Activated T-cell treated with anti-CD3 and anti-CD28 coated beads for 4 hours (primary cell): ENCODE data around the gene ZNF107.
"Not testable (repeated sequence)": the region's sequence is repeated elsewhere in the genome, so short reads cannot be mapped to it uniquely, and the experiment has no call there.

Experiments used
- DNase-seq: peaks from one replicate; pipeline ENCODE4 v3.0.0-alpha.2; 2020

The ZNF107 gene

DNA sequence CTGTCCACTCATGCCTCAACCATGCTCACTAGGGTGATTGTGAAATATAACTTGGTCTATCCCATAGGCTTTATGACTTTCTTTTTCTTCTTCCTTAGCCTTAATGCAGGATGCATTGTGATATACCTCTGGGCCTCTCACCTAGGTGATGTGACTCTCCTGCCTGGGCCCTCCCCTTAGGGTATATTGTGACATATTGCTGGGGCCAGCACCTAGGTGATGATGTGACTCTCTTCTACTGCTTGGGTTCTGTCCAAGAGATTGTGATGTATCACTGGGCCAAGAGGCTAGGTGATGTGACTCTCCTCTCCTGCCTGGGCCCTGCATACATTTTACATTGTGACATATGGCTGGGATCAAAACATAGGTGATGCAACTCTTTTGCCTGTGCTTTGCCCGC lies 14.7 kb upstream of the ZNF107 start:
- DNase-seq, result no peak

DNA sequence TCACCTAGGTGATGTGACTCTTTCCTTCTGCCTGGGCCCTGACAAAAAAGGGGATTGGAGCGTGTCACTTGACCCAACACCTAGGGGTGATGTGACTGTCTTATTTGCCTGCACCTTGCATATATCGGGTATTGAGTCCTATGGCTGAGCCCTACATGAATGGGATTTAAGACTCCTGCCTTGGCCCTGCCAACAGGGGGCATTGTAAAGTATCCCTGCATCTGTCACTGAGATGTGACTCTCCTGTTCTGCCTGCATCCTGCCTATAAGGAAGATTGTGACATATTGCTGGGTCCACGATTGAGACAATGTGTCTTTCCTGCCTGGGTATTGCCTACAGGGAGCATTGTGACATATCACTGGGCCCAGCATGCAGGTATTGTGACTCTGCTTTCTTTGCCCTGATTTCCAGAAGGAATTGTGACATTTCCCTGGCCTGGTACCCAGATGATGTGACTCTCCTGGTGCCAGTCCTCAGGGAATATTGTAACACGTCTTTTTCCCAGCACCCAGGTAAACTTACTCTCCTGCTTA lies 14.2 kb upstream of the ZNF107 start:
- DNase-seq, result no peak

DNA sequence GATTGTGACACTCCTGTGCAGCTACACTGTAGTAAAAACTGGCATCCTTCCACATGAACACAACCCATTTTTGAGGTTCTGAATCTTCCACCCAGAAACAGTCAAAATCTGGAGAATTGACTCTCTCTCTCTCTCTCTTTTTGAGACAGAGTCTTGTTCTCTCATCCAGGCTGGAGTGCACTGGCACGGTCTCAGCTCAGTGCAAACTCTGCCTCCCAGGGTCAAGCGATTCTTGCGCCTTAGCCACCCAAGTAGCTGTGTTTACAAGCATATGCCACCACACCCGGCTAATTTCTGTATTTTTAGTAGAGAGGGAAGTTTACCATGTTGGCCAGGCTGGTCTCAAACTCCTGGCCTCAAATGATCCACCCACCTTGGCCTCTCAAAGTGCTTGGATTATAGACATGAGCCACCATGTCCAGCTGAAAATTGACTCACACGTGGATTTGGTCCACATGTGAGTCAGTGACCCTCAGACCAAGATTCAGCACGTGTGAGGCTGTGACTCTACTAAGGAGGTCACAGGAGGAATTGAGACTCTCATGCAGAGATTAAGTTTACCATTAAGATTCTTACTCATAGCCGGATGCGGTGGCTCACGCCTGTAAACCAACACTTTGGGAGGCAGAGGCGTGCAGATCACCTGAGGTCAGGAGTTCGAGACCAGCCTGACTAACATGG lies 12.1 kb upstream of the ZNF107 start:
- DNase-seq, result no peak

DNA sequence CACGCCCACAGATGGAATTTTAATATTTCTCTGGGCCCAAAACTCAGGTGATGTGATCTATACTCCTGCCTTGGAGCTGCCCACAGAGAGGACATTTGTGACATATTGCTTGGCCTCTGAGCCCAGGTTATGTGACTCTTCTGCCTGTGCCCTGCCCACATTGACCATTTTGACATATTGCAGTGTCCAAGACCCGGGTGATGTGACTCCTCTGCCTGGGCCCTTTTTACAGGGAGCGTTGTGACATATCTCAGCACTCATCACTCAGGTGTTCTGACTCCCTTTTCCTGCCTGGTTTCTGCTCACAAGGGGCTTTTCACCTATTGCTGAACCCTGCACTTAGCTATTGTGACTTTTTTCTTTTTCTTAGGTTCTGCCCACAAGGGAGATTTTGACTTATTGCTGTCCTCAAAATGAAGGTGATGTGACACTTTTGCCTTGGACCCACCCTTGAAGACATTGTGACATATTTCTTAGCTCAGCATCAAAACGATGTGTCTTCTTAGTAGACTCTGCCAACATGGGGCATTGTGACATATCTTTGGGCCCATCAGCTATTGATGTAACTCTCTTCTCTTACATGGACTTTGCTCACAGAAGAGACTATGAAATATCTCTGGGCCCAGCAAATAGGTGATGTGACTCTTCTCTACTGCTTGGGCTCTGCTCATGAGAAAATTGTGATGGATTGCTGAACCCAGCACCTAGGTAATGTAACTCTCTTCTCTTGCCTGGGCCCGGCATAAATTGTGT lies 11.0 kb upstream of the ZNF107 start:
- no peak for DNase-seq

DNA sequence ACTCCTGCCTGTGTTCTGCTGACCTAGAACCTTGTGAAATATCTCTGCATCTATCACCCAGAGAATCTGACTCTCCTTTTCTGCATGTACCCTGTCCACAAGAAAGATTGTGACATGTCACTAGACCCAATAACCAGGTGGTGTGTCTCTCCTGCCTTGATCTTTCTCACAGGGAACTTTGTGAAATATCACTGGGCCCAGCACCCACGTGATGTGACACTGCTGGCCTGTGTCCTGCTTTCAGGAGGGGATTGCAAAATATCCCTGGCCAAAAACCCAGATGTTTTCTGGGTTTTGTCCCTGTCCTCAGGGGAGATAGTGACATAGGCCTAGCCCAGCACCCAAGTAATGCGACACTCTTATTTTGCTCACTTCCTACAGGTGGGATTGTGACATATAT lies 10.1 kb upstream of the ZNF107 start:
- no peak for DNase-seq

DNA sequence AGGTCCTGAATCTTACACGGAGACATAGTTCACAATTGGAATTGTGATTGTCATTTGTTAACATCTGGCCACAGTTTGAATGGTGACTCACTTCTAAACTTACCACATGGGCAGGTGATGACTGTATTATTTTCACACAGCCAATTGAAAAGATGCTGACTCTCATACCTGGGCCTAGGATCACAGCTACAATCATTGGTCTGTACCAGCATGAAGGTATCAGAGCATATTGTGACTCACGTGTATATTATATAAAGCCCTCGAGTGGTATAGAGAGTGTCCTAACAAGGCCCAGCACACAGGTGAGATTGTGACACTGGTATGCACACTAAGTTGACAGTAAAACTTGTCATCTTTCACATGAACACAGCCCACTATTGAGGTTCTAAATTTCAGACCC lies 9.4 kb upstream of the ZNF107 start:
- DNase-seq, result no peak

DNA sequence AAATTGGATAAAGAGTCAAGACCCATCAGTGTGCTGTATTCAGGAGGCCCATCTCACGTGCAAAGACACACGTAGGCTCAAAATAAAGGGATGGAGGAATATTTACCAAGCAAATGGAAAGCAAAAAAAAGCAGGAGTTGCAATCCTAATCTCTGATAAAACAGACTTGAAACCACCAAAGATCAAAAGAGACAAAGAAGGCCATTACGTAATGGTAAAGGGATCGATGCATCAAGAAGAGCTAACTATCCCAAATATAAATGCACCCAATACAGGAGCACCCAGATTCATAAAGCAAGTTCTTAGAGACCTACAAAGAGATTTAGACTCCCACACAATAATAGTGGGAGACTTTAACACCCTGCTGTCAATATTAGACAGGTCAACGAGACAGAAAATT lies 3.8 kb upstream of the ZNF107 start:
- DNase-seq, result not testable (repeated sequence)

DNA sequence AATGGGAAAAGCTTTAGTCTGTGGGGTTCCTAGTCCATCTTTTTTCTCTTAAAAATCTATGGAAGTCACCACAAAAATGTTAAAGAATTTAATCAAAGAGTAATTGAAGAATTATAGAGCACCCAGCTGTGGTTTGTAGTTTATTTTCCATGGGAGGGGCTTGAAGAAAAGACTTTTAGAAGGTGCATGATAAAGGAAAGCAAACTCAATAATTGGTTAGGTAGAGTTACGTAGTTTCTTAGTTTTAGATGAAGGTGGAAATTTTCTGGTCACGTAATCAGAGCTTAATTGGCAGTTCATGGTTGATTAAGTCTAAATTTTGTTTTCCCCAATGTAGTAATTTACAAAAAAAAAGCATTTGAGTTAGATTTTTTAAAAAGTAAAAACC lies 724 bp downstream of the ZNF107 start:
- no peak for DNase-seq

DNA sequence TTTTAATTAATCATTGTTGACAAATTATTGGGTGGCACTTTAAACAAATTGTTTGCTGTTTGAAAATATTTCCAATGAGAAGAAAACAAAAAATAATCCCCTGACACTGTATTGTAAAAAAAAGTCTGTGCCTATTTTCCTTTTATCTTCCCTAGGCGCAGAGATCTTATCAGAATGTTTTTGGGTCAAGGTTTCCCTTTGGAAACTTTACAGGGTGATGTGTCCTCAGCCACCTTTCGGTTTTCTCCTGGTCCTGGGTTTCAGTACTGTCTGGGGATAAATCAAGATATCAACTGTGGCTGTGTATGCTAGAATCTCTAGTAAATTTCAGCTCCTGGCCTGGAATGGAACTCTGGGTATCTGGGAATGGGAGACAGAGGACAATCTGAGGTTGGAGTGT lies 1.4 kb downstream of the ZNF107 start:
- DNase-seq, result no peak

DNA sequence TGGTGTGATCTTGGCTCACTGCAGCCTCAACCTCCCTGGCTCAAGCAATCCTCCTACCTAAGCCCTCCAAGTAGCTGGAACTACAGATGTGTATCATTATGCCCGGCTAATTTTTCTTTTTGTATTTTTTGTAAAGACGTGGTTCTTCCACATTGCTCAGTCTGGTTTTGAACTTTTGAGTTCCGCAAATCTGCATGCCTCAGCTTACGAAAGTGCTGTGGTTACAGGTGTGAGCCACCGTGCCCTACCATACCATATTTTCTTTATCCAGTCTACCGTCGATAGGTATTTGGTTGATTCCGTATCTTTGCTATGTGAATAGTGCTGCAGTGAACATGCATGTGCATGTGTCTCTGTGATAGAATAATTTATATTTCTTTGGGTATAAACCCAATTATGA lies 6.5 kb downstream of the ZNF107 start:
- DNase-seq, result no peak

DNA sequence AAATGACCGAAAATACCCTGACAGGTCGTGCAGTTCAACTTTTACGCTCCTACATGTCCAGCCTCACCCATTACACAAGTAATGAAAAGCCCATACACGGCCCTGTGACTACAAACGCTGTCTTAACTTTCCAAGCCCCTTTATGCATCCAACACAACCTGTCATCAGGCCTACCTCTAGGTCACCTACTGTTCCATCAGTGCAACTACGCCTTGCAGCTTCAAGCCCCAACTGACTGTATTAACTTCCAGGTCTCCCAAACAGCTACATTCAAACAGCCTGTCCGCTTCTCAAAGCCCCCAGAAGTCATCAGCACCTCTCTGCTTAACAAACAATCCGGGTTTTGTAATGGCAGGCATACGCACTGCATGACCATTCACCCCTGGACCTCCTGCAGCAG lies 19.2 kb downstream of the ZNF107 start:
- DNase-seq, result no peak

DNA sequence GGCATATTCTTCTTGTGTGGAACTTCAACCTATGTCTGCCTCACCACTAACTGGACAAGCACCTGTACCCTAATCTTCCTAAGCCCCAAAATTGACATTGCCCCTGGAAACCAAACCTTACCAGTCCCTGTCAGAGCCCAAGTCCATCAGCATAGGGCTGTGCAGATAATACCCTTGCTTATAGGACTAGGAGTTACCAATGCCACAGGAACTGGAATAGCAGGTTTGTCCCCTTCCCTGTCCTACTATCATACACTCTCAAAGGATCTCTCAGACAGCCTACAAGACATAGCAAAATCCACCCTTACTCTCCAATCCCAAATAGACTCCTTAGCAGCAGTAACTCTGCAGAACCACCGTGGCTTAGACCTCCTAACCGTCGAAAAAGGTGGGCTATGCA lies 19.8 kb downstream of the ZNF107 start:
- no peak for DNase-seq

DNA sequence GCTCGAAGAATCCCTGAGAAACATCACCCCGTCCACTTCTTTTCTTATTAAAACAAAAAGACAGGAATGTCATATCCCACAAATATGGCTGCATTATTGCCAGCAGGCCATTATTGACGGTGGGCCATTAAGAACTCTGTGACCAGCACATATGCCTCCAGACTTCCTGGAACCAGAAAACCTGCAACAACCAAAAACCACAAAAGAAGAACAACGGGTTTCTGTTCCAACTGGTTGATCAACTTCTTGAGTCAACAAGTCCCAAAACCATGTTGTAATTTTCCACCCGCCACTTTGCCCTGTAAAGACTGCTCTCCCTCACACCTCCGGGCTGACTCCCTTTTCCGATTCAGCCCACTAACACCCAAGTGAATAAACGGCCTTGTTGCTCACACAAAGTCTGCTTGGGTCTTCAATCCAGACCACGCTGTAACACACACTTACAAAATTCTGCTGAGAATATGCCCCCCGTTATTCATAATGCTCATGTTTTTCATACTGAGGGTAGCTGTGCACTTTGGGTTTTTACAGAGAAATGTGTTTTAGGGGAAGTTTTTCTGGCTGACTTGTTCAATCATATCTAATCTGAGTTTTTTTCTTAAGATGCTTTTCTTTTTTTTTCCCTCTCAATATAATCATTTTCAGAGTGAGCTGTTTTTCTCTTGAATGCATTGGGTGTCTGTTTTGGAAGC lies 20.7 kb downstream of the ZNF107 start:
- no peak for DNase-seq

DNA sequence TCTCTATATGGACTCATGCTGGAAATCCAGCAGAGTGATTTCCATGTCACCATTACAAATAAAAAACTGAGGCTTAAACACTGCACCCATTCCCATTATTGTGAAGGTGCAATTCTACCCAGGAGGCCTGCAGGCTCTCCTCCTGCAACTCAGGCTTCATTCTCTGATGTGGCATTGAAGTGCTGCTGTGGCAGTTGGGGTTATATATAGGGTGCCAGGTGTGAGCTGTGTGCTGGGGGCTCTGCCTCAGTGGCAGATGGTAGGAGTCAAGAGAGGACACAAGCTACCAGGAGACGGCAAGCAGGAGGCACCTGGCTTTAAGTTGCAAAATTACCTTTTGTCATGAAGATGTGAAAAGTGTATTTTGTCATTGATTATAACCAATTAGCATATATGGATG lies 21.3 kb downstream of the ZNF107 start:
- DNase-seq, result no peak

DNA sequence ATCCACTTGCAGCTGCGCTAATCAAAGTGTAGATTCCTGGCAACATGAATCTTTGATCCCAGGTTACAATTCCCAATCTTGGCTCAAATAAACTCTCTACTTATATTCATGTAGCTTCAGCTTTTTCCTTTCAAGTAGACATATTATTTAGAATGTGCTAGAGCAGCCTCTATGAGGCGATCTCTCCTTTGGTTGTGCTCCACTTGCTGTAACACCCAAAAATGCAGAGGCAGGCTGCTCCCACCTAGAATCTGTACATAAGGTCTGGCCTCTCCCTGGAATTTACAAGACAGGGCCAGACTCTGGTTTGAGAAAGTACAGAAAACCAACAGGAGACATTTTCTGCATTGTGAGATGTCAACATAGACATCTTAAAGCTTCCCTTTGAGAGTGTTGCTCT lies 23.1 kb downstream of the ZNF107 start:
- no peak for DNase-seq

DNA sequence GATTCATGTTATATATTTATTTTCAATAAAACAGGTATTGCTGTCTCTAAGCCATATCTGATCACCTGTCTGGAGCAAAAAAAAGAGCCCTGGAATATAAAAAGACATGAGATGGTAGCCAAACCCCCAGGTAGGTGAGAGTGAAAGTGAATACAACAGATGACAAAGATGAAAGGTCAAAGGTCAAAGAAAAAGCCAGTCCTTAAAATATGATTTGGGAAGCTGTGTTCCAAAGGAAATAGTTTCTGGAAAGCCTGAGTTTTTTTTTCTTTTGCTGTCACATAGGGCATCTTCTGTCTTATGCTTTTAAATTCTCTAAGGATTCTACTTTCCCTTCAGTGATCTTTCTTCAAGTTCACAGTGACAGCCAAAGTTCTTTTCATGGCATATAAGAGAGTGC lies 25.9 kb downstream of the ZNF107 start:
- no peak for DNase-seq

DNA sequence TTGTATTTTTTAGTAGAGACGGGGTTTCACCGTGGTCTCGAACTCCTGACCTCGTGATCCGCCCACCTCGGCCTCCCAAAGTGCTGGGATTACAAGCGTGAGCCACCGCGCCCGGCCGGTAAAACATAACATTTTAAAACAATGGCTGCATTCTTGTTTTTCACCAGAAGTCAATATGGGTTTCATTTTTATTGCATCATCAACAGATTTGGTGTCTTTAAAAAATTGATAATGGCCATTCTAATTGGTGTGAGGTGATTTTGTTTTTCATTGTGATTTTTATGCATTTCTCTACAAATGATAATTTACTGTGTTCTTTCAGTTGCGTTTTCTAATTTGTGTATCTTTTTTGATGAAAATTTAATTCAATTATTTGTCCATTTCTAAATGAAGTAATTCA lies 31.9 kb downstream of the ZNF107 start:
- not testable (repeated sequence) for DNase-seq

DNA sequence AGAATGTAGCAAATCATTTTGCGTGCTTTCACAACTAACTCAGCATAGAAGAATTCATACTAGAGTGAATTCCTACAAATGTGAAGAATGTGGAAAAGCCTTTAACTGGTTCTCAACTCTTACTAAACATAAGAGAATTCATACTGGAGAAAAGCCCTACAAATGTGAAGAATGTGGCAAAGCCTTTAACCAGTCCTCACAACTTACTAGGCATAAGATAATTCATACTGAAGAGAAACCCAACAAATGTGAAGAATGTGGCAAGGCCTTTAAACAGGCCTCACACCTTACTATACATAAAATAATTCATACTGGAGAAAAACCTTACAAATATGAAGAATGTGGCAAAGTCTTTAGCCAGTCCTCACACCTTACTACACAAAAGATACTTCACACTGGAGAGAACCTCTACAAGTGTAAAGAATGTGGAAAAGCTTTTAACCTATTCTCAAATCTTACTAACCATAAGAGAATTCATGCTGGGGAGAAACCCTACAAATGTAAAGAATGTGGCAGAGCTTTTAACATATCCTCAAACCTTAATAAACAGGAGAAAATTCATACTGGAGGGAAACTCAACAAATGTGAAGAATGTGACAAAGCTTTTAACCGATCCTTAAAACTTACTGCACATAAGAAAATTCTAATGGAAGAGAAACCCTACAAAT lies 40.8 kb downstream of the ZNF107 start:
- no peak for DNase-seq

DNA sequence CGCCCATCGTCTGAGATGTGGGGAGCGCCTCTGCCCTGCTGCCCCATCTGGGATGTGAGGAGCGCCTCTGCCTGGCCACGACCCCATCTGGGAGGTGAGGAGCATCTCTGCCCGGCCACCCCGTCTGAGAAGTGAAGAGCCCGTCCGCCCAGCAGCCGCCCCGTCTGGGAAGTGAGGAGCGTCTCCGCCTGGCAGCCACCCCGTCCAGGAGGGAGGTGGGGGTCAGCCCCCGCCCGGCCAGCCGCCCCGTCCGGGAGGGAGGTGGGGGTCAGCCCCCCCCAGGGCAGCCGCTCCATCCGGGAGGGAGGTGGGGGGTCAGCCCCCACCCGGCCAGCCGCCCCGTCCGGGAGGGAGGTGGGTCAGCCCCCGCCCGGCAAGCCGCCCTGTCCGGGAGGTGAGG lies 52.0 kb downstream of the ZNF107 start:
- not testable (repeated sequence) for DNase-seq

DNA sequence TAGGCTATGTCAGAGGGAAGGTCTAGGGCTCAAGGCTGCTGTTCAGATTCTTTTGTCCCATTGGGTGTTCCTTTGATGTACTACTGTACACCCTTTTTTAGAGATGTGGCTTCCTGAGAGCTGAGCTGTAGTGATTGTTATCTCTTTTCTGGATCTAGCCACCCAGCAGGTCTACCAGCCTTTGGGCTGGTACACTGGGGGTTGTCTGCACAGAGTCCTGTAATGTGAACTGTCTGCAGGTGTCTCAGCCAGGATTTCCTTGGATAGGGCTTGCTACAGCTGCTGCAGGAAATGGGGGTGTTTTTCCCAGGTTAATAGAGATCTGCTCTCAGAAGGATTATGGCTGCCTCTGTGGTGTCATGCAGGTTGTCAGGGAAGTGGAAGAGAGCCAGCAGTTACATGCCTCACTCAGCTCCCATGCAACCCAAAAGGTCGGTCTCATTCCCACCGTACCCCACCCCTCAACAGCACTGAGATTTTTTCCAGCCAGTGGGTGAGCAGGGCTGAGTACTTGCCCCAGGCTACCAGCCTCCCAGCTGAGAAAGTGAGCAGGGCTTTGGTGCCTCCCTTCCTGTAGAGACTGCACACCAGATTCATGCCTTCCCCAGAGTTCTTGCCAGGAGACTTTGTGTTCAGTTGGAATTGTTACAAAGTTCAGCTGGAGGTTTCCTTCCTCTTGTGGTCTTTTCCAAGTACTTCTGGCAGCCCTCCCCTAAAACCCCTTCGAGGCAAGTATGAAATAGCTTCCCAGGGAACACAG lies 63.3 kb downstream of the ZNF107 start:
- DNase-seq, result no peak

DNA sequence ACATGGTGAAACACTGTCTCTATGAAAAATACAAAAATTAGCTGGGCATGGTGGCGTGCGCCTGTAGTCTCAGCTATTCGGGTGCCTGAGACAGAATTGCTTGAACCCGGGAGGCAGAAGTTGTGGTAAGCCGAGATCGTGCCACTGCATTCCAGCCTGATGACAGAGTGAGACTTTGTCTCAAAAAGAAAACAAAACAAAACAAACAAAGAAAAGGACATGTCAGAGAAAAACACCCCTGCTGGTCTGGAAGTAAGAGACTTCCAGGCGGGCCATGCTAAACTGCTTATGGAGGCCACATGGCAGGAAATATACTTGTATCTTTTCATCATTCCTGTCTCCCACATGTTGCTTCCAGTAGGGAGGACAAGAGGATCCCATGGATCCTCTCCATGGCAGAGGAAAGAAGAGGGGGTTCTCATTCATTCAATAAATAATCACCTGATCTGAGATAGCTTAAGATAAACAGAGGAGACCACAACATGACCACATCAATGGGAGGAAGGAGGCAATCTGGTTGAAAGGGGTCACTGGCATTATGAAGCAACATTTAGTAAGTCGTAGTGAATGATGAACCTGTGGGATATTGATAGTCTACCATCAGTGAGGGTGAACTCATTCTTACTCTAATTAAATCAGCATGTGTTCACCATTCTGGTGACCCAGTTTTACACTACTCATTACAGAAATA lies 67.8 kb downstream of the ZNF107 start:
- no peak for DNase-seq

DNA sequence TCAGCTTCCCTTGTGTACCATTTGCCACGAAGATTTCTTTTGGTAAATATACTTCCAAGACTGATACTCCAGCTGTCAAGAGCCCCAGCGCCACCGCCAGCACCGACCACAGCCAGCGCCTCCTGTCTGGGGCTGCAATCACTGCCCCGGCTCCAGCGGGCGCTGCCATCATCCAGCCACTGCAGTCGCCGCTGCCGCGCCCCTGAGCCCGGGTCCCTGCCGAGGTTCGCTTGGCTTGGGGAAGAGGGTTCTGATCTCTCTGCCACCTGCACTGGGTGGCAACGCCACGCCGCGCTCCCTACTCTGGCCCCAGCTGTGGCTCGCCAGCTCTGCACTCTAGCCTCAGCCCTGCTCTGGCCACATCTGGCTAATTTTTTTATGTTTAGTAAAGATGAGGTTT lies 70.6 kb downstream of the ZNF107 start:
- no peak for DNase-seq
